ENCODE data around the gene RGS13.

RGS13 gene

GRCh38 chr1:192635939-192636338 is at the start of gene RGS13:
Gene RGS13, plus strand, starts transcription at chr1:192636147. Its CDS starts 8,188 bp downstream, at chr1:192644335.
- no peak for DNase-seq

- DNase-seq = no peak
These were observed 48.3 kb upstream of the RGS13 start for GRCh38 chr1:192587386-192588266.

GRCh38 chr1:192588546-192588945 is 47.4 kb upstream of the RGS13 start:
- DNase-seq = no peak

GRCh38 chr1:192589813-192590212 is 46.1 kb upstream of the RGS13 start:
- DNase-seq = no peak

- DNase-seq = no peak
These were observed 43.4 kb upstream of the RGS13 start for GRCh38 chr1:192592517-192592916.

- DNase-seq = no peak
These were observed 42.8 kb upstream of the RGS13 start for GRCh38 chr1:192592981-192593708.

- no peak for DNase-seq
These were observed 40.6 kb upstream of the RGS13 start for GRCh38 chr1:192595299-192595698.

GRCh38 chr1:192598589-192598988 is 37.4 kb upstream of the RGS13 start:
- no peak for DNase-seq

GRCh38 chr1:192600275-192600674 is 35.7 kb upstream of the RGS13 start:
- no peak for DNase-seq

GRCh38 chr1:192601143-192601542 is 34.8 kb upstream of the RGS13 start:
- DNase-seq = no peak

GRCh38 chr1:192601567-192601966 is 34.4 kb upstream of the RGS13 start:
- no peak for DNase-seq

GRCh38 chr1:192602757-192603156 is 33.2 kb upstream of the RGS13 start:
- DNase-seq = no peak

- DNase-seq = no peak
These were observed 32.6 kb upstream of the RGS13 start for GRCh38 chr1:192603218-192603787.

GRCh38 chr1:192604979-192605620 is 30.8 kb upstream of the RGS13 start:
- DNase-seq = no peak

- no peak for DNase-seq
These were observed 27.3 kb upstream of the RGS13 start for GRCh38 chr1:192608671-192609070.

GRCh38 chr1:192609110-192610079 is 26.6 kb upstream of the RGS13 start:
- DNase-seq = no peak

GRCh38 chr1:192610112-192610889 is 25.6 kb upstream of the RGS13 start:
- no peak for DNase-seq

- DNase-seq = no peak
These were observed 20.9 kb upstream of the RGS13 start for GRCh38 chr1:192615055-192615454.

GRCh38 chr1:192620071-192620635 is 15.8 kb upstream of the RGS13 start:
- no peak for DNase-seq

- DNase-seq = no peak
These were observed 9.4 kb upstream of the RGS13 start for GRCh38 chr1:192626366-192627179.

Data from NCI-H1436 treated with DMSO at 0.1 percent for 48 hours (cell line).